Measurements from ENCODE around the gene UNC5CL. TPM values are rescaled to one million over a fixed set of nuclear protein-coding genes. Genes with fewer than 3 reads are reported as not detected.

The UNC5CL gene
- polyA plus RNA-seq, 1 experiment, result not detected

Other genes with a start within 250 kb of the UNC5CL start
- not detected in 2 replicates for gene TSPO2, start 3.2 kb upstream of the UNC5CL start, polyA plus RNA-seq (2011; rRNA removed)
- not detected in 2 replicates for gene APOBEC2, start 14.0 kb upstream of the UNC5CL start, polyA plus RNA-seq (2011; rRNA removed)
- gene OARD1, start 33.1 kb upstream of the UNC5CL start, polyA plus RNA-seq (2011; rRNA removed), result 3.4 and 6.7 TPM in 2 replicates
- 7.6 and 7.7 TPM in 2 replicates for gene NFYA, start 33.8 kb upstream of the UNC5CL start, polyA plus RNA-seq (2011; rRNA removed)
- not detected in 2 replicates for gene TREML1, start 115.1 kb upstream of the UNC5CL start, polyA plus RNA-seq (2011; rRNA removed)
- gene TREM2, start 123.9 kb upstream of the UNC5CL start, polyA plus RNA-seq (2011; rRNA removed), result not detected in 2 replicates
- not detected in 2 replicates for gene TREML2, start 161.9 kb upstream of the UNC5CL start, polyA plus RNA-seq (2011; rRNA removed)
- not detected in 2 replicates for gene TREML4, start 189.1 kb upstream of the UNC5CL start, polyA plus RNA-seq (2011; rRNA removed)
- 0.11 and 0.20 TPM in 2 replicates for gene TREM1, start 247.5 kb upstream of the UNC5CL start, polyA plus RNA-seq (2011; rRNA removed)